ENCODE measurements around the gene NUDT19.

Gene NUDT19

GRCh38 chr19:32691291-32691951, at the start of gene NUDT19:
Gene NUDT19, plus strand, starts transcription at chr19:32691821. Its CDS starts 140 bp downstream, at chr19:32691961.
- Histone ChIP-seq H3K27me3 (replicated peaks; ENCODE audit: control insufficient read depth, insufficient read depth, low read length) (no peaks in the 10 kb centered on the region), H3K4me3 (replicated peaks; ENCODE audit: low read depth, low read length) (peak within 1 kb of the TSS; percentile 75), H3K36me3 (ENCODE audit: control insufficient read depth, insufficient read depth, low read length) (no peaks in the 10 kb centered on the region; the same call in 1 of the 2 replicates)
- peak; percentile 89 for DNase-seq (ENCODE audit: extremely low read depth, insufficient read length)
- TF ChIP-seq, protein P1, sequence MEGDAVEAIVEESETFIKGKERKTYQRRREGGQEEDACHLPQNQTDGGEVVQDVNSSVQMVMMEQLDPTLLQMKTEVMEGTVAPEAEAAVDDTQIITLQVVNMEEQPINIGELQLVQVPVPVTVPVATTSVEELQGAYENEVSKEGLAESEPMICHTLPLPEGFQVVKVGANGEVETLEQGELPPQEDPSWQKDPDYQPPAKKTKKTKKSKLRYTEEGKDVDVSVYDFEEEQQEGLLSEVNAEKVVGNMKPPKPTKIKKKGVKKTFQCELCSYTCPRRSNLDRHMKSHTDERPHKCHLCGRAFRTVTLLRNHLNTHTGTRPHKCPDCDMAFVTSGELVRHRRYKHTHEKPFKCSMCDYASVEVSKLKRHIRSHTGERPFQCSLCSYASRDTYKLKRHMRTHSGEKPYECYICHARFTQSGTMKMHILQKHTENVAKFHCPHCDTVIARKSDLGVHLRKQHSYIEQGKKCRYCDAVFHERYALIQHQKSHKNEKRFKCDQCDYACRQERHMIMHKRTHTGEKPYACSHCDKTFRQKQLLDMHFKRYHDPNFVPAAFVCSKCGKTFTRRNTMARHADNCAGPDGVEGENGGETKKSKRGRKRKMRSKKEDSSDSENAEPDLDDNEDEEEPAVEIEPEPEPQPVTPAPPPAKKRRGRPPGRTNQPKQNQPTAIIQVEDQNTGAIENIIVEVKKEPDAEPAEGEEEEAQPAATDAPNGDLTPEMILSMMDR (IDR thresholded peaks at IDR 0.05; ENCODE audit: insufficient read depth, low read length, poor library complexity, severe bottlenecking), result no peak

DNA sequence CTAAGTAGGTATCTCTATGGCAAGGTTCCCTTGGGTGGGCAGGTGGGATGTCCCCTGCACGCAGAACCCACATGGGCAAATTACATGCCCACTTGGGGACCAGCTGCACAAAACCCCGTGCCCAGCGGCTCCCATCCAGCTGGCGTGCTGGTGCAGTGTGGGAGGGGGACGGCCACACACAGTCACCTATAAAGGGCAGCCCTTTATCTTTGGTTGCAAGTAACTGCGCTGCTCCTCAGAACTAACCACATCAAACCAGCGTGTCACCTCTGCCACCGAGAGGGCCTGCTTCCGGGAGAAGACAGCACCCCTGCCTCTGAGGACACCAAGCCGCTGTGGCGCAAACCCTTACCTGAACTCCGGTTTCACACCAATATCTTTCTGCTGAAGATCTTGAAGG, 48.9 kb upstream of the NUDT19 start:
- TF ChIP-seq, protein P1 (IDR thresholded peaks at IDR 0.05; ENCODE audit: insufficient read depth, low read length, poor library complexity, severe bottlenecking), result no peak
- Histone ChIP-seq H3K4me3 (replicated peaks; ENCODE audit: low read depth, low read length) (no peak overlapping the region), H3K27me3 (replicated peaks; ENCODE audit: control insufficient read depth, insufficient read depth, low read length) (no peaks in the 10 kb centered on the region), H3K36me3 (ENCODE audit: control insufficient read depth, insufficient read depth, low read length) (peaks cover 29% of the 10 kb centered on the region)
- no peak for DNase-seq (ENCODE audit: extremely low read depth, insufficient read length)

- Histone ChIP-seq H3K27me3 (replicated peaks; ENCODE audit: control insufficient read depth, insufficient read depth, low read length) (no peaks in the 10 kb centered on the region), H3K4me3 (replicated peaks; ENCODE audit: low read depth, low read length) (no peak overlapping the region), H3K36me3 (ENCODE audit: control insufficient read depth, insufficient read depth, low read length) (peaks cover 14% of the 10 kb centered on the region)
- TF ChIP-seq, protein P1 (IDR thresholded peaks at IDR 0.05; ENCODE audit: insufficient read depth, low read length, poor library complexity, severe bottlenecking), result no peak
- peak; percentile 34 for DNase-seq (ENCODE audit: extremely low read depth, insufficient read length)
Measured at GRCh38 chr19:32646556-32646955, 45.1 kb upstream of the NUDT19 start.

GRCh38 chr19:32647361-32647760, 44.3 kb upstream of the NUDT19 start:
- peaks cover 13% of the 10 kb centered on the region for H3K36me3 ChIP-seq (ENCODE audit: control insufficient read depth, insufficient read depth, low read length)

GRCh38 chr19:32649751-32650150, 41.9 kb upstream of the NUDT19 start:
- Histone ChIP-seq H3K36me3 (ENCODE audit: control insufficient read depth, insufficient read depth, low read length) (peaks cover 3% of the 10 kb centered on the region), H3K27me3 (replicated peaks; ENCODE audit: control insufficient read depth, insufficient read depth, low read length) (no peaks in the 10 kb centered on the region), H3K4me3 (replicated peaks; ENCODE audit: low read depth, low read length) (no peak overlapping the region)
- no peak for DNase-seq (ENCODE audit: extremely low read depth, insufficient read length)
- TF ChIP-seq, protein P1 (IDR thresholded peaks at IDR 0.05; ENCODE audit: insufficient read depth, low read length, poor library complexity, severe bottlenecking), result no peak

More at GRCh38 chr19:32647361-32647760, 44.3 kb upstream of the NUDT19 start:
- TF ChIP-seq, protein P1 (IDR thresholded peaks at IDR 0.05; ENCODE audit: insufficient read depth, low read length, poor library complexity, severe bottlenecking), result no peak
- Histone ChIP-seq H3K27me3 (replicated peaks; ENCODE audit: control insufficient read depth, insufficient read depth, low read length) (no peaks in the 10 kb centered on the region), H3K4me3 (replicated peaks; ENCODE audit: low read depth, low read length) (no peak overlapping the region)
- DNase-seq (ENCODE audit: extremely low read depth, insufficient read length), result no peak
